HL-60 (cell line): ENCODE results near the gene DNAH1.

Experiments
- CTCF ChIP-seq: IDR thresholded peaks from one replicate; pipeline ENCODE4 v1.5.1; 2011; ENCODE audit warnings: low read length, control low read depth, inconsistent platforms; ENCODE audit not compliant: insufficient read depth
- REST ChIP-seq: IDR thresholded peaks from 2 replicates; pipeline ENCODE4 v1.6.1; 2012; ENCODE audit warnings: low read depth; ENCODE audit not compliant: insufficient replicate concordance

GRCh38 chr3:52380023-52380422, 63.9 kb downstream of the DNAH1 start:
- no peak for TF ChIP-seq CTCF
- TF ChIP-seq REST, result no peak
